SU-DHL-6 (cell line): ENCODE measurements around the gene FOXM1.

Experiments
- H2AFZ ChIP-seq: fragments of 200-600 bp; sonication (generic); 2 replicates; pipeline ENCODE4 v1.6.1; 2014; ENCODE audit warnings: low read depth, mild to moderate bottlenecking, moderate library complexity, mixed read lengths, antibody characterized with exemption, low read length; ENCODE audit not compliant: severe bottlenecking
- H3F3A ChIP-seq: fragments of 200-600 bp; shearing (Covaris generic); 2 replicates; pipeline ENCODE4 v1.6.0; 2016; ENCODE audit warnings: antibody characterized with exemption, mild to moderate bottlenecking; ENCODE audit not compliant: insufficient read depth
- H3K27ac ChIP-seq: fragments of 200-600 bp; sonication (generic); 2 replicates; pipeline ENCODE4 v1.5.1; 2016; ENCODE audit warnings: low read depth, mild to moderate bottlenecking, low read length, moderate library complexity, mixed read lengths
- H3K27me3 ChIP-seq: fragments of 200-600 bp; sonication (generic), shearing (Covaris generic); 2 replicates; pipeline ENCODE4 v1.6.0; 2014; ENCODE audit warnings: mild to moderate bottlenecking, low read length
- H3K36me3 ChIP-seq: fragments of 200-600 bp; sonication (generic); 2 replicates; pipeline ENCODE4 v1.6.1; 2014; ENCODE audit warnings: mild to moderate bottlenecking, low read length, mixed read lengths
- H3K4me2 ChIP-seq: fragments of 300-600, 200-600 bp; shearing (Covaris generic), sonication (generic); 2 replicates; pipeline ENCODE4 v1.6.0; 2014; ENCODE audit warnings: low read length, low read depth, mild to moderate bottlenecking; ENCODE audit not compliant: poor library complexity, severe bottlenecking
- H3K4me3 ChIP-seq: fragments of 200-600 bp; sonication (generic); 2 replicates; pipeline ENCODE4 v1.5.1; 2014; ENCODE audit warnings: antibody characterized with exemption, low read length, mild to moderate bottlenecking, mixed read lengths; ENCODE audit not compliant: insufficient read depth, poor library complexity, severe bottlenecking
- H3K79me2 ChIP-seq: fragments of 200-600 bp; sonication (generic); 2 replicates; pipeline ENCODE4 v1.6.1; 2014; ENCODE audit warnings: mild to moderate bottlenecking, low read length, moderate library complexity; ENCODE audit not compliant: insufficient read depth
- H3K9ac ChIP-seq: fragments of 200-600 bp; sonication (generic); 2 replicates; pipeline ENCODE4 v1.7.0; 2014; ENCODE audit warnings: mild to moderate bottlenecking, low read length
- H3K9me2 ChIP-seq: fragments of 200-600 bp; sonication (generic); replicated peaks from 2 replicates; pipeline ENCODE4 v1.6.1; 2014; ENCODE audit warnings: low read length; ENCODE audit not compliant: insufficient read depth
- H3K9me3 ChIP-seq: fragments of 200-600 bp; sonication (generic); 2 replicates; pipeline ENCODE4 v1.6.1; 2014; ENCODE audit warnings: low read length, mixed read lengths; ENCODE audit not compliant: insufficient read depth
- H4K20me1 ChIP-seq: fragments of 200-600 bp; sonication (generic); 2 replicates; pipeline ENCODE4 v1.6.1; 2014; ENCODE audit warnings: low read depth, mild to moderate bottlenecking, antibody characterized with exemption, low read length, moderate library complexity, mixed read lengths
- EZH2phosphoT487 ChIP-seq: fragments of 200-600 bp; sonication (generic), shearing (Covaris generic); conservative IDR thresholded peaks from 2 replicates; pipeline ENCODE4 v1.6.1; 2018; ENCODE audit warnings: mild to moderate bottlenecking, antibody characterized with exemption, low read length, moderate library complexity, mixed read lengths
- TF ChIP-seq, protein P1 (sequence below): fragments of 200-600 bp; sonication (generic); IDR thresholded peaks from one replicate; pipeline ENCODE4 v1.5.1; 2017; ENCODE audit warnings: antibody characterized with exemption, mild to moderate bottlenecking, low read length, moderate library complexity; ENCODE audit not compliant: insufficient read depth, poor library complexity, severe bottlenecking

Gene FOXM1

DNA sequence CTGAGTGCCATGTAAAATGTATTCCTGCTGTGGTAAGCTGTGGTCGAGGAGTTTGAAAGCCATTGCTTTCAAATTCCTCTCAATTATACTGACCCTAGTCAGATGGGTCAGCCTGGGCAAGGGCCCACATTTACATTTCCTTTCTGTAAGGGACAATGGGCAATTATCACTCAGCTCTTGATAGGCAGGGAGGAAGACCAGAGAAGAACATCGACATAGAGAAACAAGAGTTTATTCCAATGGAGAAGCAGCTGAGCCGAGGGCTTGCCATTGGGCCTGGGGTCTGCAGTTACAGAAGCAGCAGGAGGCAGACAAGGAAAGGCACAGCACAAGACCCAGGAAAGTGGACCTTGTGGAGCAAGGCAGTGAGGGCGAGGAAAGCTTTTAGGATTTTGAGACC, 51.8 kb downstream of the FOXM1 start:
- H3F3A ChIP-seq, result no peaks in the 10 kb centered on the region
- H4K20me1 ChIP-seq, result no peaks in the 10 kb centered on the region
- no peak overlapping the region for H3K9ac ChIP-seq
- no peak overlapping the region for H3K4me3 ChIP-seq
- no peaks in the 10 kb centered on the region for H3K27me3 ChIP-seq
- no peaks in the 10 kb centered on the region for H3K9me3 ChIP-seq
- no peak overlapping the region for H3K27ac ChIP-seq
- H3K79me2 ChIP-seq, result no peaks in the 10 kb centered on the region
- no peaks in the 10 kb centered on the region for H3K9me2 ChIP-seq
- TF ChIP-seq EZH2phosphoT487, result no peak
- TF ChIP-seq, protein P1, sequence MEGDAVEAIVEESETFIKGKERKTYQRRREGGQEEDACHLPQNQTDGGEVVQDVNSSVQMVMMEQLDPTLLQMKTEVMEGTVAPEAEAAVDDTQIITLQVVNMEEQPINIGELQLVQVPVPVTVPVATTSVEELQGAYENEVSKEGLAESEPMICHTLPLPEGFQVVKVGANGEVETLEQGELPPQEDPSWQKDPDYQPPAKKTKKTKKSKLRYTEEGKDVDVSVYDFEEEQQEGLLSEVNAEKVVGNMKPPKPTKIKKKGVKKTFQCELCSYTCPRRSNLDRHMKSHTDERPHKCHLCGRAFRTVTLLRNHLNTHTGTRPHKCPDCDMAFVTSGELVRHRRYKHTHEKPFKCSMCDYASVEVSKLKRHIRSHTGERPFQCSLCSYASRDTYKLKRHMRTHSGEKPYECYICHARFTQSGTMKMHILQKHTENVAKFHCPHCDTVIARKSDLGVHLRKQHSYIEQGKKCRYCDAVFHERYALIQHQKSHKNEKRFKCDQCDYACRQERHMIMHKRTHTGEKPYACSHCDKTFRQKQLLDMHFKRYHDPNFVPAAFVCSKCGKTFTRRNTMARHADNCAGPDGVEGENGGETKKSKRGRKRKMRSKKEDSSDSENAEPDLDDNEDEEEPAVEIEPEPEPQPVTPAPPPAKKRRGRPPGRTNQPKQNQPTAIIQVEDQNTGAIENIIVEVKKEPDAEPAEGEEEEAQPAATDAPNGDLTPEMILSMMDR, result no peak
- H3K4me2 ChIP-seq, result no peak overlapping the region
- H2AFZ ChIP-seq, result no peak overlapping the region
- no peaks in the 10 kb centered on the region for H3K36me3 ChIP-seq

DNA sequence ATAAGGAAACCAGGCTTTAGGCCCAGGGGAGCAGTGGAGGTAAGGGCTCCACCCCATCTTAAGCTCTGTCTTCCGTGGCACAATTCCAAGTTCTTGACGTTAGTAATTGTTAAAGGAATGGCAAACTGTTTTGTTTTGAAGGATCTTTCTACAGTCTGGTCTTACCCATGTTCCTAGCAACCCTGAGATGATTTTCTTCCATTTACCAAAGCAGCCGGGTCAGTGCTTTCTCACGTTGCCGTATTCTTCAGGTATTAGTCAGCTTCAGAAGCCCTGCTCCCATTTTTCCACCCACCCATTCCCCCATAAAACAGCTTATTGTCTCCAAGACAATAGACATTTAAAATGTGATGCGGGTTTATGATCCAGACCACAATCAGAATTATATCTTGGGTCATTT, 52.4 kb downstream of the FOXM1 start:
- H3K9ac ChIP-seq, result no peak overlapping the region
- no peaks in the 10 kb centered on the region for H4K20me1 ChIP-seq
- H3K9me3 ChIP-seq, result no peaks in the 10 kb centered on the region
- H3F3A ChIP-seq, result no peaks in the 10 kb centered on the region
- no peak for TF ChIP-seq EZH2phosphoT487
- TF ChIP-seq, protein P1, result no peak
- no peak overlapping the region for H3K4me3 ChIP-seq
- H3K9me2 ChIP-seq, result no peaks in the 10 kb centered on the region
- no peak overlapping the region for H3K4me2 ChIP-seq
- H3K36me3 ChIP-seq, result no peaks in the 10 kb centered on the region
- H3K79me2 ChIP-seq, result no peaks in the 10 kb centered on the region
- no peak overlapping the region for H2AFZ ChIP-seq
- no peak overlapping the region for H3K27ac ChIP-seq
- H3K27me3 ChIP-seq, result no peaks in the 10 kb centered on the region

DNA sequence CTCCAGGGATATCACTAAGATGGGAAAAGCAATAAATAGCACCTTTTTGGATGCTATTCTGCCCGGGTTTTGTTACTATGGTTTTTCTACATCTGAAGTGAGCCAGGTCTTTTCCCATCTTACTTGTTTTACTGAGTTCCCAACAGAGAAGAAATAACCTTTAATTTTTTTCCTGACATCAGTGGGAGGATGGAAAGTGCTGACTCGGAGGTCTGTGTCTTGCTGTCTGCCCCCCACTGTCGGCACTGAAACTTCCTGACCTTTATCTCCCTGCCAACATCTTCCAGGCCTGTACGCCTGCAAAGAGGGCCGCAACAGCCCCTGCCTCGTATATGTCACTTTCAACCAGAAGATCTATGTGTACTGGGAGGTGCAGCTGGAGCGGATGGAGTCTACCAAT, 53.5 kb downstream of the FOXM1 start:
- TF ChIP-seq, protein P1, result no peak
- no peak for TF ChIP-seq EZH2phosphoT487
- Histone ChIP-seq H3K27ac (no peak overlapping the region), H3K4me3 (no peak overlapping the region), H3K9me3 (no peaks in the 10 kb centered on the region), H3F3A (no peaks in the 10 kb centered on the region), H4K20me1 (no peaks in the 10 kb centered on the region), H3K79me2 (no peaks in the 10 kb centered on the region), H3K9me2 (no peaks in the 10 kb centered on the region), H3K27me3 (no peaks in the 10 kb centered on the region), H3K9ac (no peak overlapping the region), H2AFZ (no peak overlapping the region), H3K36me3 (no peaks in the 10 kb centered on the region), H3K4me2 (no peak overlapping the region)
